Type B pancreatic cell (in vitro differentiated cells): ENCODE data around the gene C12orf60. TPM values are rescaled to one million over a fixed set of nuclear protein-coding genes. Genes with fewer than 3 reads are reported as not detected.
A peak's percentile ranks its signal among the peaks of the same experiment; 100 is the strongest.

Experiments used
- DNase-seq: peaks from one replicate; pipeline ENCODE4 v3.0.0; 2021; ENCODE audit warnings: mixed read lengths; ENCODE audit not compliant: unreplicated experiment; ENCODE audit errors: extremely low spot score
- H3K27ac Mint-ChIP-seq: 2 replicates; pipeline ENCODE4 v1.8.0; 2021; ENCODE audit warnings: mild to moderate bottlenecking, mixed read lengths
- H3K27me3 Mint-ChIP-seq: 2 replicates; pipeline ENCODE4 v1.8.0; 2021; ENCODE audit warnings: mixed read lengths
- H3K36me3 Mint-ChIP-seq: 2 replicates; pipeline ENCODE4 v1.8.0; 2021; ENCODE audit warnings: mixed read lengths
- H3K4me1 Mint-ChIP-seq: one replicate; pipeline ENCODE4 v1.8.0; 2021; ENCODE audit warnings: mixed read lengths; ENCODE audit not compliant: unreplicated experiment
- H3K4me3 Mint-ChIP-seq: 2 replicates; pipeline ENCODE4 v1.8.0; 2021; ENCODE audit warnings: mild to moderate bottlenecking, mixed read lengths
- H3K9me3 Mint-ChIP-seq: 2 replicates; pipeline ENCODE4 v1.8.0; 2021; ENCODE audit warnings: mixed read lengths
- CTCF ChIP-seq: fragments of 200-600 bp; sonication (generic); conservative IDR thresholded peaks from 2 replicates; pipeline ENCODE4 v1.5.0; 2021; ENCODE audit warnings: antibody characterized with exemption, mild to moderate bottlenecking
- total RNA-seq: library from RNA; stranded (reverse); gene quantifications from 2 replicates; pipeline ENCODE4 v1.2.1, GENCODE V29; 2021; ENCODE audit warnings: low replicate concordance

Gene C12orf60
- total RNA-seq, 1 donor from 2014 or later = 2.7 TPM

- TF ChIP-seq CTCF = no peak
- Mint-ChIP-seq H3K27me3 (no peaks in the 10 kb centered on the region), H3K36me3 (peaks cover 19% of the 10 kb centered on the region), H3K4me3 (no peak overlapping the region), H3K9me3 (no peaks in the 10 kb centered on the region), H3K4me1 (peaks cover 6% of the 10 kb centered on the region), H3K27ac (no peak overlapping the region)
- DNase-seq = no peak
These were observed 804 bp upstream of the C12orf60 start for GRCh38 chr12:14802721-14803010.

GRCh38 chr12:14803830-14804160 lies 325 bp downstream of the C12orf60 start:
- H3K4me3 Mint-ChIP-seq = no peak overlapping the region
- H3K27me3 Mint-ChIP-seq = no peaks in the 10 kb centered on the region
- no peak for TF ChIP-seq CTCF
- H3K4me1 Mint-ChIP-seq = peaks cover 6% of the 10 kb centered on the region
- H3K36me3 Mint-ChIP-seq = peaks cover 14% of the 10 kb centered on the region
- no peaks in the 10 kb centered on the region for H3K9me3 Mint-ChIP-seq
- no peak for DNase-seq
- H3K27ac Mint-ChIP-seq = no peak overlapping the region

- DNase-seq = no peak
- TF ChIP-seq CTCF = no peak
- H3K27me3 Mint-ChIP-seq = peaks cover 10% of the 10 kb centered on the region
- no peaks in the 10 kb centered on the region for H3K36me3 Mint-ChIP-seq
- no peaks in the 10 kb centered on the region for H3K4me1 Mint-ChIP-seq
- H3K4me3 Mint-ChIP-seq = no peak overlapping the region
- no peak overlapping the region for H3K27ac Mint-ChIP-seq
- no peaks in the 10 kb centered on the region for H3K9me3 Mint-ChIP-seq
These were observed 6.9 kb downstream of the C12orf60 start for GRCh38 chr12:14810167-14810952.

GRCh38 chr12:14810953-14811483 lies 7.5 kb downstream of the C12orf60 start:
- Mint-ChIP-seq H3K4me1 (no peaks in the 10 kb centered on the region), H3K9me3 (no peaks in the 10 kb centered on the region), H3K27me3 (peaks cover 10% of the 10 kb centered on the region), H3K27ac (no peak overlapping the region), H3K36me3 (no peaks in the 10 kb centered on the region), H3K4me3 (no peak overlapping the region)
- DNase-seq = no peak
- peak; percentile 38 for TF ChIP-seq CTCF

- Mint-ChIP-seq H3K4me3 (no peak overlapping the region), H3K4me1 (no peaks in the 10 kb centered on the region), H3K27ac (no peak overlapping the region), H3K9me3 (no peaks in the 10 kb centered on the region), H3K36me3 (no peaks in the 10 kb centered on the region), H3K27me3 (peaks cover 10% of the 10 kb centered on the region)
- DNase-seq = no peak
- TF ChIP-seq CTCF = no peak
These were observed 8.0 kb downstream of the C12orf60 start for GRCh38 chr12:14811486-14811885.
